ENCODE data around the gene SH2D4B.

- TF ChIP-seq, protein P1, sequence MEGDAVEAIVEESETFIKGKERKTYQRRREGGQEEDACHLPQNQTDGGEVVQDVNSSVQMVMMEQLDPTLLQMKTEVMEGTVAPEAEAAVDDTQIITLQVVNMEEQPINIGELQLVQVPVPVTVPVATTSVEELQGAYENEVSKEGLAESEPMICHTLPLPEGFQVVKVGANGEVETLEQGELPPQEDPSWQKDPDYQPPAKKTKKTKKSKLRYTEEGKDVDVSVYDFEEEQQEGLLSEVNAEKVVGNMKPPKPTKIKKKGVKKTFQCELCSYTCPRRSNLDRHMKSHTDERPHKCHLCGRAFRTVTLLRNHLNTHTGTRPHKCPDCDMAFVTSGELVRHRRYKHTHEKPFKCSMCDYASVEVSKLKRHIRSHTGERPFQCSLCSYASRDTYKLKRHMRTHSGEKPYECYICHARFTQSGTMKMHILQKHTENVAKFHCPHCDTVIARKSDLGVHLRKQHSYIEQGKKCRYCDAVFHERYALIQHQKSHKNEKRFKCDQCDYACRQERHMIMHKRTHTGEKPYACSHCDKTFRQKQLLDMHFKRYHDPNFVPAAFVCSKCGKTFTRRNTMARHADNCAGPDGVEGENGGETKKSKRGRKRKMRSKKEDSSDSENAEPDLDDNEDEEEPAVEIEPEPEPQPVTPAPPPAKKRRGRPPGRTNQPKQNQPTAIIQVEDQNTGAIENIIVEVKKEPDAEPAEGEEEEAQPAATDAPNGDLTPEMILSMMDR (IDR thresholded peaks at IDR 0.05), result no peak
- no peak for TF ChIP-seq EP300 (IDR thresholded peaks at IDR 0.05)
- no peak for TF ChIP-seq POLR2A (IDR thresholded peaks at IDR 0.05)
Observed at GRCh38 chr10:80646366-80646765, 108.7 kb downstream of the SH2D4B start.
